Measurements from ENCODE around the gene KLHL3.
A peak's percentile ranks its signal among the peaks of the same experiment; 100 is the strongest.

Gene KLHL3

GRCh38 chr5:137642091-137642490 lies 93.8 kb downstream of the KLHL3 start:
- H3K27me3 Mint-ChIP-seq = no peaks in the 10 kb centered on the region
- H3K4me3 Mint-ChIP-seq = no peak overlapping the region
- no peaks in the 10 kb centered on the region for H3K4me1 Mint-ChIP-seq
- H3K9me3 Mint-ChIP-seq = peaks cover 0 to 7% of the 10 kb centered on the region in 2 donors
- peak overlapping the region in 1 of 2 donors; percentile 13 for H3K27ac Mint-ChIP-seq
- no peak for DNase-seq
- ATAC-seq = no peak

GRCh38 chr5:137641148-137641547 lies 94.7 kb downstream of the KLHL3 start:
- no peaks in the 10 kb centered on the region for H3K27me3 Mint-ChIP-seq
- no peak overlapping the region for H3K27ac Mint-ChIP-seq

DNA sequence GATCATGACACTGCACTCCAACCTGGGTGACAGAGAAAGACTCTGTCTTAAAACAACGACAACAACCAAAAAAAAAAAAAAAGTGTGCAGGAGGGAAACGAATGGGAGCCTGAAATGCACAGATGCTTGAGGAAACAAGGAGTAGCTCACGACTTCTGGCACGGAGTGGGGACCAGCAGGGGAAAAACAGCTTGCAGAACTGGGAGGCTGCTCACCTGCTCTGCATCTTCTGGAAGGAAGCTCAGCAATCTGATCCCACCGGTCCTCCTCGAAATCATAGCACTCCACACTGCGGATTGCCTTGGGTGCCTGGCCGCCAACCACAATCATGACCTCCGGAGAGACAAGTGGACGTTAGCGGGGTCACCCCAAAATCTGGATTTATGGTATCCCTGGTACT lies 96.2 kb downstream of the KLHL3 start:
- no peaks in the 10 kb centered on the region for H3K27me3 Mint-ChIP-seq
- H3K9me3 Mint-ChIP-seq = peaks cover 0 to 2% of the 10 kb centered on the region in 2 donors
- DNase-seq = no peak

More at GRCh38 chr5:137641148-137641547, 94.7 kb downstream of the KLHL3 start:
- no peak for DNase-seq
- Mint-ChIP-seq H3K4me1 (no peaks in the 10 kb centered on the region), H3K4me3 (no peak overlapping the region), H3K9me3 (peaks cover 0 to 7% of the 10 kb centered on the region in 2 donors)
- ATAC-seq = no peak

GRCh38 chr5:137638841-137639240 lies 97.0 kb downstream of the KLHL3 start:
- Mint-ChIP-seq H3K27ac (no peak overlapping the region), H3K4me1 (no peaks in the 10 kb centered on the region), H3K4me3 (no peak overlapping the region), H3K9me3 (no peaks in the 10 kb centered on the region), H3K27me3 (no peaks in the 10 kb centered on the region)
- ATAC-seq (no peak), DNase-seq (no peak)

More for the DNA sequence above, 96.2 kb downstream of the KLHL3 start:
- Mint-ChIP-seq H3K4me1 (no peaks in the 10 kb centered on the region), H3K4me3 (no peak overlapping the region), H3K27ac (no peak overlapping the region)
- no peak for ATAC-seq

DNA sequence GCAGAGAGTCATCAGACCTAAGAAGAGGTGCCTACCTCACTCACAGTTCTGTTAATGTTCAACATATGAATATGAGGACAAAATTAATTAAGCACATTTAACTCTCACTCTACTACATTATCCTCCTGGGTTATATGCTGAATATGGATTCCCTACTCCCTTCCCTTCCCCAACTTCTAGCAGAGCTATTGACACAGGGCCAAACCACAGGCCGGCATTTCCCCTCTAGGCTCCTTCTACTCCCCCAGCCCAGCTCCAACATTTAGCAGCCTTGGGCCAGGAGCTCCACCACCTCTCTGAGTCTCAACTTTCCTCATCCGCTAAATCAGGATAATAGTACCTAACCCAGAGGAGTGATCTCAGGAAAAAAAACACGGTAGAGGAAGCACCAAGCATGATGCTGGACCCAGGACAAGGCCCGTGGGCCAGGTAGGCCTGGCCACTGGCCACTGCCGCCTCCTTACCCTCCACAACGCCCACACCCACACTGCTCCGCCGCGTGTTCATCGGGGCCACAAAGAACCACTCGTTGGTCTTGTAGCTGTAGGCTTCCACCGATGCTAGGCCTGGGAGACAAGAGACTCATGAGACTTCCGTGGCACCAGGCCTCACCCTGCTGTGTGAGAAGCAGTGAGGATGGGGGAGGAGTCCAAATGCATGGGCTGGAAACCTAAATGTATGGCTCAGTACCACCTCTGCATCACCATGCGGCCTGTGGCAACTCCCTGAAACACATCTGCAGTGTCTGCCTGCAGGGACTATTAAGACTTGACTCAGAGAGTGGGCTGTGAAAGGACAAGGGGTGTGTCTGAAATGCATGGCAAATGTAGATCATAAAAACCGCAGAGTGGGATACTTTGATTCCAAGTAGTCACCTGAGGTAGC lies 98.8 kb downstream of the KLHL3 start:
- DNase-seq (no peak), ATAC-seq (no peak)
- peak overlapping the region in 1 of 2 donors; percentile 50 for H3K27ac Mint-ChIP-seq
- H3K27me3 Mint-ChIP-seq = no peaks in the 10 kb centered on the region
- no peaks in the 10 kb centered on the region for H3K9me3 Mint-ChIP-seq
- no peaks in the 10 kb centered on the region for H3K4me1 Mint-ChIP-seq
- no peak overlapping the region for H3K4me3 Mint-ChIP-seq

DNA sequence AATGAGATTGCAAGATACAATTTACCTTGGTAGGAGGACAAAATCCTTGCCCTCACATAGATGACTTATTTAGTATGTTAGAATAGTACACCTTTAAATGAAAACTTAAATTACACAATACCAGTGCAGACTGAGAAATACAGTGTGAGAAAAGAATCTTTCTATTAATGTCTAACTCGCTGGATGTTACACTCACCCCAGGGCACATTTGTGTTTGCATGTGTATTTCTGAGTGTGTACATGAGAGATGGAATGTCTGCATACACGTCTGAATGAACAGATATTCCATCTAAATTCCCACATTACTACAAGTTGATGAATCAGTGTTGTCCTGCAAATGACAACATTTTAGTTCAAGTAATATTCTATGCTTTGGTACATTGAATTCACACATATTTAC lies 99.8 kb downstream of the KLHL3 start:
- Mint-ChIP-seq H3K4me3 (no peak overlapping the region), H3K27me3 (no peaks in the 10 kb centered on the region), H3K9me3 (no peaks in the 10 kb centered on the region), H3K4me1 (no peaks in the 10 kb centered on the region), H3K27ac (no peak overlapping the region)
- ATAC-seq = no peak
- DNase-seq = no peak

GRCh38 chr5:137635521-137635921 lies 100.4 kb downstream of the KLHL3 start:
- H3K27me3 Mint-ChIP-seq = no peaks in the 10 kb centered on the region
- DNase-seq = no peak
- H3K27ac Mint-ChIP-seq = no peak overlapping the region
- no peak for ATAC-seq
- H3K4me3 Mint-ChIP-seq = no peak overlapping the region
- no peaks in the 10 kb centered on the region for H3K9me3 Mint-ChIP-seq
- no peaks in the 10 kb centered on the region for H3K4me1 Mint-ChIP-seq

GRCh38 chr5:137633896-137634295 lies 102.0 kb downstream of the KLHL3 start:
- Mint-ChIP-seq H3K27ac (no peak overlapping the region), H3K4me3 (no peak overlapping the region), H3K27me3 (no peaks in the 10 kb centered on the region), H3K9me3 (no peaks in the 10 kb centered on the region), H3K4me1 (no peaks in the 10 kb centered on the region)
- ATAC-seq (no peak), DNase-seq (no peak)

DNA sequence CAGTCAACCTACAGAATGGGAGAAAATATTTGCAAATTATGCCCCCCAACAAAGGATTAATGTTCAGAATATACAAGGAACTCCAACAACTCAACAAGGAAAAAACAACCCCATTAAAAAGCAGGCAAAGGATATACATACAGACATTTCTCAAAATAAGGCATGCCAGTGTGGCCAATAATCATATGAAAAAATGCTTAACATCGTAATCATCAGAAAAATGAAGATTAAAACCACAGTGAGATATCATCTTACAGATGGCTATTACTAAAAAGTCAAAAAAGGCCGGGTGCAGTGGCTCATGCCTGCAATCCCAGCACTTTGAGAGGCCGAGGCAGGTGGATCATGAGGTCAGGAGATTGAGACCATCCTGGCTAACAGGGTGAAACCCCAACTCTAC lies 103.2 kb downstream of the KLHL3 start:
- Mint-ChIP-seq H3K27me3 (no peaks in the 10 kb centered on the region), H3K4me3 (no peak overlapping the region), H3K9me3 (no peaks in the 10 kb centered on the region), H3K27ac (peak overlapping the region in 1 of 2 donors; percentile 54), H3K4me1 (no peaks in the 10 kb centered on the region)
- DNase-seq = no peak
- ATAC-seq = no peak

GRCh38 chr5:137631453-137631852 lies 104.4 kb downstream of the KLHL3 start:
- Mint-ChIP-seq H3K4me1 (no peaks in the 10 kb centered on the region), H3K9me3 (no peaks in the 10 kb centered on the region), H3K4me3 (no peak overlapping the region), H3K27me3 (no peaks in the 10 kb centered on the region), H3K27ac (peak overlapping the region in 1 of 2 donors; percentile 2)
- ATAC-seq (no peak), DNase-seq (no peak)

- no peaks in the 10 kb centered on the region for H3K4me1 Mint-ChIP-seq
- H3K27ac Mint-ChIP-seq = peak overlapping the region in 1 of 2 donors; percentile 59
- H3K9me3 Mint-ChIP-seq = no peaks in the 10 kb centered on the region
- H3K4me3 Mint-ChIP-seq = no peak overlapping the region
- ATAC-seq (no peak), DNase-seq (no peak)
- H3K27me3 Mint-ChIP-seq = no peaks in the 10 kb centered on the region
Observed at GRCh38 chr5:137630972-137631370, 104.9 kb downstream of the KLHL3 start.

DNA sequence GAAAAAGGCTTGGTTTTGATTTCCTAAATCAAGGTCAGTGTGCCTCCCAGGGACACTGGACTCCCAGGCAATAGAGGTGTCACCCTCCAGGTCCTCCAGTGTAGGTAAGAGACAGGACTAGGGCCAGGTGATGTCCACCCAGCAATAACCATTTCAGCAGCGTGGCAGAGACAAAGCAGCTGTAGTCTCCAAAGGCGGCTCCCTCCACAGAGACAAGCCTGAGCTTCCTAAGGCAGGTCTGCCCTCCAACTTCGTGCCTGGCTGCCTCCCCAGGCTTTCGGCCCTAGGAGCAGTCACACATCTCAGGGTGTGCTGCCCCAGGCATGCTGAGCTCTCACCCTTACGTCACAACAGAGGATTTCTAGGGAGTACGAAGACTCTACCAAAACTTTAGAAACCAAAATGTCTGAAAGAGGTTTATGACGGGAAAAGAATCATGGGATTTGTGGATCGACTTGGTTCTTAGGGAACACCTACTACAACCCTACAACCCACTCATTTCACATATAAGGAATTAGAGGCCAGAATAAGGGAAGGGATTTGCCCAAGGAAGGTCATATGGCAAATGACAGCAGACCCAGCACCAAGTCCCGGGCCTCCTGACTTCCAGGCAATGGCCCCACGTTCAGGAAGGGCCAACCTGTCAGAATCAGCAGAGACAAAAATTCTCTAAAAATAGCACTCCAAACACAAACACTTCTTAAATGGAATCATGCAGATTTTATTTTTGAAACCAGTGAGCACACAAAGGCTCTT lies 105.5 kb downstream of the KLHL3 start:
- Mint-ChIP-seq H3K27ac (no peak overlapping the region), H3K4me3 (no peak overlapping the region), H3K27me3 (no peaks in the 10 kb centered on the region), H3K4me1 (no peaks in the 10 kb centered on the region), H3K9me3 (no peaks in the 10 kb centered on the region)
- ATAC-seq (no peak), DNase-seq (no peak)

DNA sequence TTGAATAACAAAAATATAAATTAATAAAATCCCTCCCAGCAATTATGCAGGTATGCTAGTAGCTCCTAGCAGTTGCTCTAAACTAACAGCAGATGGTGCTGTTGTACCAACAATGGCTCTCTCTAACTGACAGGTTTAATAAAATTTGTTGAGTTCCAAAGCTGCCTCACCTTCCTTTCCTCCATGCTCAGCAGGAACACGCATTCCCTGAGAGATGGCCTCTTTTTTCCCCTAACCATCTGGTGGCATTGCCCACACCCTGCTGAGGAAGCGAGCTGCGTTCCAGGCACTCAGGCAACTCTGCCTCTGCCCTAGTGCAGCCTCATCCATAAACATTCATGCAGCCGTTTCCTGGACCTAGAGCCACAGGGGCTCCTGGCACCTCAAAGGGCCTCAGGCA lies 106.2 kb downstream of the KLHL3 start:
- no peak overlapping the region for H3K27ac Mint-ChIP-seq
- no peaks in the 10 kb centered on the region for H3K9me3 Mint-ChIP-seq
- H3K4me3 Mint-ChIP-seq = no peak overlapping the region
- peak; percentile 15 to 23 for DNase-seq
- peak; percentile 82 for ATAC-seq
- no peaks in the 10 kb centered on the region for H3K27me3 Mint-ChIP-seq
- no peaks in the 10 kb centered on the region for H3K4me1 Mint-ChIP-seq

DNA sequence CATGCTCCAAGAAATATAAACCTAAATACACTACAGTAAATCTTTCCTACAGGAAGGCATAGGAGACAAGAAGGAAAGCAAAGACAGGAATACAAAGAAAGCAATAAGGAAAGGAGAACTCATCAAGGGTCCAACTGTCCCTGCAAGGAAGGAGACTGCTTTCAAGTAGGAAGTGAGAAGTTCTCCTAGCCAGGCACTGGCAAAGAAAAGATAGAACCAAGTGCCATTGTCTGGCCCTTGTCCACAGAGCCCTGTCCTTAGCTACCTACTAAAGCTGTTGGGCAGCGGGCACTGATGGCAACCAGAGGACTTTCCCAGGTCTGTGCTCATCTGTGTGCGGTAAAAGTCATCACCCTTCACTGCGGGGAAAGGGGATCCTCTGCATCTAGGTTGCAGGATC lies 108.2 kb downstream of the KLHL3 start:
- ATAC-seq = no peak
- H3K27me3 Mint-ChIP-seq = no peaks in the 10 kb centered on the region
- no peak overlapping the region for H3K4me3 Mint-ChIP-seq
- no peaks in the 10 kb centered on the region for H3K4me1 Mint-ChIP-seq
- no peak for DNase-seq
- no peaks in the 10 kb centered on the region for H3K9me3 Mint-ChIP-seq
- H3K27ac Mint-ChIP-seq = no peak overlapping the region

GRCh38 chr5:137627293-137627692 lies 108.6 kb downstream of the KLHL3 start:
- no peak for DNase-seq
- Mint-ChIP-seq H3K4me3 (no peak overlapping the region), H3K27me3 (no peaks in the 10 kb centered on the region), H3K27ac (no peak overlapping the region), H3K9me3 (no peaks in the 10 kb centered on the region), H3K4me1 (no peaks in the 10 kb centered on the region)
- no peak for ATAC-seq

- Mint-ChIP-seq H3K27me3 (no peaks in the 10 kb centered on the region), H3K9me3 (no peaks in the 10 kb centered on the region), H3K4me3 (no peak overlapping the region), H3K4me1 (no peaks in the 10 kb centered on the region), H3K27ac (no peak overlapping the region)
- ATAC-seq (no peak), DNase-seq (no peak)
Observed at GRCh38 chr5:137624786-137625349, 111.0 kb downstream of the KLHL3 start.
